Measurements from ENCODE around the gene MYZAP. TPM values are rescaled to one million over a fixed set of nuclear protein-coding genes. Genes with fewer than 3 reads are reported as not detected.

MYZAP gene
- total RNA-seq, 1 experiment from 2014 or later: 0.68 TPM

- TF ChIP-seq CDX4 (CRISPR knock-in tag; IDR thresholded peaks at IDR 0.05; ENCODE audit: borderline replicate concordance) (no peak), ATF2 (CRISPR knock-in tag; IDR thresholded peaks at IDR 0.05; ENCODE audit: borderline replicate concordance, low read depth) (no peak), ZNF671 (CRISPR knock-in tag; IDR thresholded peaks at IDR 0.05) (no peak)
Measured at GRCh38 chr15:57596301-57596855, 4.7 kb downstream of the MYZAP start (continued).

GRCh38 chr15:57596978-57597377 lies 5.3 kb downstream of the MYZAP start:
- ATAC-seq: no peak
- Mint-ChIP-seq H3K4me1 (peaks cover 17% of the 10 kb centered on the region), H3K4me3 (no peak overlapping the region), H3K27ac (no peak overlapping the region), H3K27me3 (ENCODE audit: low read depth) (peaks cover 18% of the 10 kb centered on the region), H3K36me3 (no peaks in the 10 kb centered on the region), H3K9me3 (no peaks in the 10 kb centered on the region)
- ChIA-PET CTCF (no interaction called here), POLR2A (no interaction called here)
- TF ChIP-seq FOXK1 (CRISPR knock-in tag; IDR thresholded peaks at IDR 0.05) (no peak), CBFB (CRISPR knock-in tag; IDR thresholded peaks at IDR 0.05; ENCODE audit: low read depth) (no peak), ZNF138 (CRISPR knock-in tag; conservative IDR thresholded peaks at IDR 0.05) (no peak), MAX (CRISPR knock-in tag; IDR thresholded peaks at IDR 0.05) (no peak), CDX4 (CRISPR knock-in tag; IDR thresholded peaks at IDR 0.05; ENCODE audit: borderline replicate concordance) (no peak), GABPB1 (CRISPR knock-in tag; IDR thresholded peaks at IDR 0.05) (no peak), E2F4 (CRISPR knock-in tag; IDR thresholded peaks at IDR 0.05; ENCODE audit: borderline replicate concordance, low read depth) (no peak), NFE2L1 (CRISPR knock-in tag; IDR thresholded peaks at IDR 0.05) (no peak), ARID4B (CRISPR knock-in tag; IDR thresholded peaks at IDR 0.05; ENCODE audit: borderline replicate concordance) (no peak), GRHL2 (CRISPR knock-in tag; IDR thresholded peaks at IDR 0.05; ENCODE audit: insufficient replicate concordance, severe bottlenecking) (no peak), ZNF532 (CRISPR knock-in tag; IDR thresholded peaks at IDR 0.05; ENCODE audit: borderline replicate concordance) (no peak)
- DNase-seq (ENCODE audit: low spot score): no peak
